Measurements from ENCODE around the gene PDGFRA. TPM values are rescaled to one million over a fixed set of nuclear protein-coding genes. Genes with fewer than 3 reads are reported as not detected.

PDGFRA gene
- total RNA-seq, 2 donors from 2014 or later = 20.5 to 32.5 TPM

- TF ChIP-seq, protein P1, sequence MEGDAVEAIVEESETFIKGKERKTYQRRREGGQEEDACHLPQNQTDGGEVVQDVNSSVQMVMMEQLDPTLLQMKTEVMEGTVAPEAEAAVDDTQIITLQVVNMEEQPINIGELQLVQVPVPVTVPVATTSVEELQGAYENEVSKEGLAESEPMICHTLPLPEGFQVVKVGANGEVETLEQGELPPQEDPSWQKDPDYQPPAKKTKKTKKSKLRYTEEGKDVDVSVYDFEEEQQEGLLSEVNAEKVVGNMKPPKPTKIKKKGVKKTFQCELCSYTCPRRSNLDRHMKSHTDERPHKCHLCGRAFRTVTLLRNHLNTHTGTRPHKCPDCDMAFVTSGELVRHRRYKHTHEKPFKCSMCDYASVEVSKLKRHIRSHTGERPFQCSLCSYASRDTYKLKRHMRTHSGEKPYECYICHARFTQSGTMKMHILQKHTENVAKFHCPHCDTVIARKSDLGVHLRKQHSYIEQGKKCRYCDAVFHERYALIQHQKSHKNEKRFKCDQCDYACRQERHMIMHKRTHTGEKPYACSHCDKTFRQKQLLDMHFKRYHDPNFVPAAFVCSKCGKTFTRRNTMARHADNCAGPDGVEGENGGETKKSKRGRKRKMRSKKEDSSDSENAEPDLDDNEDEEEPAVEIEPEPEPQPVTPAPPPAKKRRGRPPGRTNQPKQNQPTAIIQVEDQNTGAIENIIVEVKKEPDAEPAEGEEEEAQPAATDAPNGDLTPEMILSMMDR (IDR thresholded peaks at IDR 0.05) = no peak
- intact Hi-C loops (cut with DNase I) = loop anchor here (2.0 to 10.0 kb wide), 4 partner anchors 114 to 514 kb away; partner anchors contain the start of gene GSX2
- no peaks in the 10 kb centered on the region for H3K9me3 ChIP-seq
- H3K27me3 ChIP-seq = peaks cover 8% of the 10 kb centered on the region
- H3K36me3 ChIP-seq = no peaks in the 10 kb centered on the region
- no peak overlapping the region for H3K9ac ChIP-seq (ENCODE audit: low read depth in 2 of 2, low read length in 2 of 2)
- no peak overlapping the region for H3K4me3 ChIP-seq
- DNase-seq = no peak
- H3K27ac ChIP-seq = no peak overlapping the region
- no peaks in the 10 kb centered on the region for H3K4me1 ChIP-seq
Measured at GRCh38 chr4:54218736-54219135, 10.4 kb upstream of the PDGFRA start.

DNA sequence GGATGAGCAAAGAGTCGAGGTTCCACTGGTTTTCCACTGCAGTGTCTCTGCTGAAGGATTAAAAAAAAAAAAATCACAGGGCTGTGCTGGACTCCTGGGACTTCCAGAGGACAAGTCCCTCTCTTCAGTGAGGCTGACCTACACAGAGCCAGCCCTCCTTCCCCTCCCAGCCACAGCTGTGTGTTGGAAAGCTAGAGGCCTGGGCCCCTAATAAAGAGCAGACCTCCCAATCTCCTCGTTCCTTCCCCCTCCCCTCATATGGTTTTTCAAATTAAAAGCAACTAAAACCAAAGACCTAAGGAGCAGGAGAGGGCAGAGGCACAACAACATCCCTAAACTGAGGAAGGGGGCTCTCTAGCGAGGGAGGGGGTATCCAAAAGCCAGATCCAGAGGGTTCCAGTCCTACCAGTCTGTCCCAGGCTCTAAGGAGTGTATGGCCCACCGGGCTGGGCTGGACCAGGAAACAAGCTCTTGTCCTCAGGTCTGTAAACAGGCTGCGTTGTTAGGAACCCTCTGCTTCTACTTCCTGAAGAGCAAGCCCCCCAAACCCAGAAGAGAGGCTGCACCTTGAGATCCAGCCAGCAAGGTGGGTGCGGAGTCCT is 4.0 kb upstream of the PDGFRA start:
- H3K4me1 ChIP-seq = peaks cover 9% of the 10 kb centered on the region
- peak overlapping the region; percentile 25 for H3K27ac ChIP-seq
- H3K9ac ChIP-seq (ENCODE audit: low read depth in 2 of 2, low read length in 2 of 2) = no peak overlapping the region
- no peaks in the 10 kb centered on the region for H3K9me3 ChIP-seq
- intact Hi-C loops (cut with DNase I) = no loop called here
- no peak overlapping the region for H3K4me3 ChIP-seq
- no peaks in the 10 kb centered on the region for H3K36me3 ChIP-seq
- TF ChIP-seq, protein P1 (IDR thresholded peaks at IDR 0.05) = no peak
- DNase-seq = no peak
- H3K27me3 ChIP-seq = peaks cover 61% of the 10 kb centered on the region

GRCh38 chr4:54225598-54226403 is 3.3 kb upstream of the PDGFRA start:
- peak overlapping the region; percentile 23 for H3K4me3 ChIP-seq
- H3K4me1 ChIP-seq = peaks cover 11% of the 10 kb centered on the region
- H3K27me3 ChIP-seq = peaks cover 68% of the 10 kb centered on the region
- H3K36me3 ChIP-seq = no peaks in the 10 kb centered on the region
- H3K9ac ChIP-seq (ENCODE audit: low read depth in 2 of 2, low read length in 2 of 2) = peak overlapping the region in 1 of 2 donors; percentile 39
- no peaks in the 10 kb centered on the region for H3K9me3 ChIP-seq
- TF ChIP-seq, protein P1 (IDR thresholded peaks at IDR 0.05) = no peak
- no peak for DNase-seq
- peak overlapping the region; percentile 25 for H3K27ac ChIP-seq
- intact Hi-C loops (cut with DNase I) = no loop called here

- no peaks in the 10 kb centered on the region for H3K36me3 ChIP-seq
- intact Hi-C loops (cut with DNase I) = no loop called here
- peak; percentile 45 for DNase-seq
- peaks cover 18% of the 10 kb centered on the region for H3K4me1 ChIP-seq
- TF ChIP-seq, protein P1 (IDR thresholded peaks at IDR 0.05) = no peak
- H3K27me3 ChIP-seq = peaks cover 76% of the 10 kb centered on the region
- peak overlapping the region; percentile 23 for H3K4me3 ChIP-seq
- peak overlapping the region; percentile 36 for H3K27ac ChIP-seq
- H3K9me3 ChIP-seq = no peaks in the 10 kb centered on the region
- peak overlapping the region in 1 of 2 donors; percentile 56 for H3K9ac ChIP-seq (ENCODE audit: low read depth in 2 of 2, low read length in 2 of 2)
Measured at GRCh38 chr4:54226404-54227255, 2.5 kb upstream of the PDGFRA start.
